ENCODE data around the gene TMEM14A. TPM values are rescaled to one million over a fixed set of nuclear protein-coding genes. Genes with fewer than 3 reads are reported as not detected.
A peak's percentile ranks its signal among the peaks of the same experiment; 100 is the strongest.

TMEM14A gene
- total RNA-seq, 1 donor from 2014 or later, result 12.3 TPM

- Histone ChIP-seq H3K27ac (no peak overlapping the region), H3K27me3 (no peaks in the 10 kb centered on the region), H3K4me1 (peaks cover 8% of the 10 kb centered on the region), H3K9me3 (no peaks in the 10 kb centered on the region), H3K4me3 (no peak overlapping the region), H3K36me3 (no peaks in the 10 kb centered on the region)
- no peak for DNase-seq
- no peak for ATAC-seq
- intact Hi-C loops (cut with DNase I), result no loop called here
- TF ChIP-seq, protein P1, sequence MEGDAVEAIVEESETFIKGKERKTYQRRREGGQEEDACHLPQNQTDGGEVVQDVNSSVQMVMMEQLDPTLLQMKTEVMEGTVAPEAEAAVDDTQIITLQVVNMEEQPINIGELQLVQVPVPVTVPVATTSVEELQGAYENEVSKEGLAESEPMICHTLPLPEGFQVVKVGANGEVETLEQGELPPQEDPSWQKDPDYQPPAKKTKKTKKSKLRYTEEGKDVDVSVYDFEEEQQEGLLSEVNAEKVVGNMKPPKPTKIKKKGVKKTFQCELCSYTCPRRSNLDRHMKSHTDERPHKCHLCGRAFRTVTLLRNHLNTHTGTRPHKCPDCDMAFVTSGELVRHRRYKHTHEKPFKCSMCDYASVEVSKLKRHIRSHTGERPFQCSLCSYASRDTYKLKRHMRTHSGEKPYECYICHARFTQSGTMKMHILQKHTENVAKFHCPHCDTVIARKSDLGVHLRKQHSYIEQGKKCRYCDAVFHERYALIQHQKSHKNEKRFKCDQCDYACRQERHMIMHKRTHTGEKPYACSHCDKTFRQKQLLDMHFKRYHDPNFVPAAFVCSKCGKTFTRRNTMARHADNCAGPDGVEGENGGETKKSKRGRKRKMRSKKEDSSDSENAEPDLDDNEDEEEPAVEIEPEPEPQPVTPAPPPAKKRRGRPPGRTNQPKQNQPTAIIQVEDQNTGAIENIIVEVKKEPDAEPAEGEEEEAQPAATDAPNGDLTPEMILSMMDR (IDR thresholded peaks at IDR 0.05), result no peak
These were observed 57.5 kb downstream of the TMEM14A start for GRCh38 chr6:52728394-52728793.

DNA sequence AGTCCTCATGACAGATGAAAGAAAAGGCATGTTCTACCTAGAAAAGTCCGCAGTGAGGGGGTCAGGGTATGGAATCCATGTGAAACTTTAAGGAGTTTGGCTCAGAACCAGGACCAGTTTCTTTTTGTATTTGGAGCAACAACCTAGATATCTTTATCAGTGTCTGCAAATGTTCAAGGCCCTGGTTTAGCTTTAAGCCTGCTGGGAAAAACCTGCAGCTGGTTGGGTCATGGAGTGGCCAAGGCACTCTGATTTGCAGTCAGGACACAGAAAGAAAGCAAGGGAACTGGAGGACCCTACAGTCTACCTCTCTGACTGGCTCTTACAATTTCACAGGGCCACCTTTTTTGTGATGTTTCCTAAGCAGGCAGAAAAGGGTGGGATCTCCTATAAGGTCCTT is 58.7 kb downstream of the TMEM14A start:
- H3K36me3 ChIP-seq, result no peaks in the 10 kb centered on the region
- H3K9me3 ChIP-seq, result no peaks in the 10 kb centered on the region
- ATAC-seq (no peak), DNase-seq (no peak)
- H3K27ac ChIP-seq, result no peak overlapping the region
- H3K4me3 ChIP-seq, result no peak overlapping the region
- TF ChIP-seq, protein P1 (IDR thresholded peaks at IDR 0.05), result no peak
- H3K27me3 ChIP-seq, result no peaks in the 10 kb centered on the region
- intact Hi-C loops (cut with DNase I), result no loop called here
- H3K4me1 ChIP-seq, result peaks cover 7% of the 10 kb centered on the region

- TF ChIP-seq, protein P1 (IDR thresholded peaks at IDR 0.05), result no peak
- intact Hi-C loops (cut with DNase I), result no loop called here
- Histone ChIP-seq H3K4me1 (no peaks in the 10 kb centered on the region), H3K9me3 (no peaks in the 10 kb centered on the region), H3K4me3 (no peak overlapping the region), H3K36me3 (no peaks in the 10 kb centered on the region), H3K27ac (no peak overlapping the region), H3K27me3 (no peaks in the 10 kb centered on the region)
- DNase-seq (no peak), ATAC-seq (no peak)
These were observed 60.8 kb downstream of the TMEM14A start for GRCh38 chr6:52731719-52732118.

DNA sequence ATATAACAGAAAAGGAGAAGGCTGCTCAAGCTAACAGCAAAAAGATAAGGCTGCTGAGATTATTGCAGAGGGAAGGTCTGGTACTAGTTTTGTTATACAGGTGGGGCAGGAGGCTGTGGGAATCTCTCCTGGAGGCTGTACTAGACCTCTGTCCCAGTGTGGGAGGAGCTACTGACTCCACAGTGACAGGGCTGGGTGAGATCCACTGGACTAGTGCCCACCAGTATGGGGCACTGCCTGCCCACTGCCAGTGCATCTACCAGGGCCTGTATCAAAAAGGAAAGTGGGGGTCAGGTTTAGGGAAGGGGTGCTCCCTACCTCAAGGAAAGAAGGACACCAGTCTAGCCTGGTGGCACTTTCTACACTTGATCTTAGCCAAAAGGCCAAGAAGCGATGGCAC is 62.3 kb downstream of the TMEM14A start:
- H3K4me3 ChIP-seq, result no peak overlapping the region
- TF ChIP-seq, protein P1 (IDR thresholded peaks at IDR 0.05), result no peak
- DNase-seq (no peak), ATAC-seq (peak; percentile 19)
- no peaks in the 10 kb centered on the region for H3K36me3 ChIP-seq
- H3K27me3 ChIP-seq, result no peaks in the 10 kb centered on the region
- intact Hi-C loops (cut with DNase I), result no loop called here
- H3K4me1 ChIP-seq, result no peaks in the 10 kb centered on the region
- H3K9me3 ChIP-seq, result no peaks in the 10 kb centered on the region
- H3K27ac ChIP-seq, result no peak overlapping the region

DNA sequence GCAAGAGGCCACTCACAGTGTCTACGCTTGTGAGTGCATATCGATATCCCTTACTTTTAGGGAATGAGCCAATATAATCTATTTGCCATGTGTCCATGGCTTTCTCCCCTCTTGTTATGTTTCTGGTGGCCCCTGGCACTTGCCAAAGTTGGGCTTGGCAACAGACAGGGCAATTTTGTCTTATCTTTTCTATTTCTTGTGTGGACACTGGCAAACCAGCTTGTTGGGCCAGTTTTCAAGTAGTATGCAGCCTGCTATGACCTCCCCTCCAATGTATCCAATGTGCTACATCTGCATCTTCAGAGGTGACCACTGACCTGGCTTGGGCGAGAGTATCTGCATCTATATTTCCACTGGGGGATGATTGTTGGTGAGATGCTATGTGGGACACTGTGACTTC is 63.2 kb downstream of the TMEM14A start:
- intact Hi-C loops (cut with DNase I), result no loop called here
- TF ChIP-seq, protein P1 (IDR thresholded peaks at IDR 0.05), result no peak
- H3K4me3 ChIP-seq, result no peak overlapping the region
- H3K9me3 ChIP-seq, result no peaks in the 10 kb centered on the region
- DNase-seq (no peak), ATAC-seq (no peak)
- no peaks in the 10 kb centered on the region for H3K4me1 ChIP-seq
- no peaks in the 10 kb centered on the region for H3K36me3 ChIP-seq
- no peak overlapping the region for H3K27ac ChIP-seq
- no peaks in the 10 kb centered on the region for H3K27me3 ChIP-seq

DNA sequence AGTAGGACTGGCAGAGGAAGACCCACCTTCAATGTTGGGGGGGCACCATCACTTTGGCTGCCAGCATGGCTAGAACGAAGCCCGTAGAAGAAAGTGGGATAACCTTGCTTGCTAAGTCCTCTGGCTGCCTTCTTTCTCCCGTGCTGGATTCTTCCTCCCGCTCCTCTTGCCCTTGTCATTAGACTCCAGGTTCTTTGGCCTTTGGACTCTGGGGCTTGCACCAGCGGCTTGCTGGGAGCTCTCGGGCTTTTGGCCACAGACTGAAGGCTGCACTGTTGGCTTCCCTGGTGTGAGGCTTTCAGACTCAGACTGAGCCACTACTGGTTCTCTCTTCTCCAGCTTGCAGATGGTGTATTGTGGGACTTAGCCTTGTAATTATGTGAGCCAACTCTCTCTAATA is 64.2 kb downstream of the TMEM14A start:
- Histone ChIP-seq H3K36me3 (no peaks in the 10 kb centered on the region), H3K27ac (no peak overlapping the region), H3K4me1 (no peaks in the 10 kb centered on the region), H3K4me3 (no peak overlapping the region), H3K9me3 (no peaks in the 10 kb centered on the region), H3K27me3 (no peaks in the 10 kb centered on the region)
- no peak for DNase-seq
- TF ChIP-seq, protein P1 (IDR thresholded peaks at IDR 0.05), result no peak
- ATAC-seq, result no peak
- intact Hi-C loops (cut with DNase I), result no loop called here

All from upper lobe of right lung (tissue), 1 donor.